ENCODE measurements around the gene SPOP.

GRCh38 chr17:49549691-49550678 is 127.9 kb downstream of the SPOP start:
- TF ChIP-seq, protein P1, sequence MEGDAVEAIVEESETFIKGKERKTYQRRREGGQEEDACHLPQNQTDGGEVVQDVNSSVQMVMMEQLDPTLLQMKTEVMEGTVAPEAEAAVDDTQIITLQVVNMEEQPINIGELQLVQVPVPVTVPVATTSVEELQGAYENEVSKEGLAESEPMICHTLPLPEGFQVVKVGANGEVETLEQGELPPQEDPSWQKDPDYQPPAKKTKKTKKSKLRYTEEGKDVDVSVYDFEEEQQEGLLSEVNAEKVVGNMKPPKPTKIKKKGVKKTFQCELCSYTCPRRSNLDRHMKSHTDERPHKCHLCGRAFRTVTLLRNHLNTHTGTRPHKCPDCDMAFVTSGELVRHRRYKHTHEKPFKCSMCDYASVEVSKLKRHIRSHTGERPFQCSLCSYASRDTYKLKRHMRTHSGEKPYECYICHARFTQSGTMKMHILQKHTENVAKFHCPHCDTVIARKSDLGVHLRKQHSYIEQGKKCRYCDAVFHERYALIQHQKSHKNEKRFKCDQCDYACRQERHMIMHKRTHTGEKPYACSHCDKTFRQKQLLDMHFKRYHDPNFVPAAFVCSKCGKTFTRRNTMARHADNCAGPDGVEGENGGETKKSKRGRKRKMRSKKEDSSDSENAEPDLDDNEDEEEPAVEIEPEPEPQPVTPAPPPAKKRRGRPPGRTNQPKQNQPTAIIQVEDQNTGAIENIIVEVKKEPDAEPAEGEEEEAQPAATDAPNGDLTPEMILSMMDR (conservative IDR thresholded peaks at IDR 0.05; ENCODE audit: low read depth, low read length) = no peak
- no peak for TF ChIP-seq EZH2 (IDR thresholded peaks at IDR 0.05; ENCODE audit: borderline replicate concordance, low read depth, low read length, poor library complexity, severe bottlenecking)

Data from A673 (cell line).